Activated T-cell treated with anti-CD3 and anti-CD28 coated beads for 48 hours (primary cell): ENCODE measurements around the gene ITGA1.
"Not testable (repeated sequence)": the region's sequence is repeated elsewhere in the genome, so short reads cannot be mapped to it uniquely, and the experiment has no call there.

Experiments
- DNase-seq: peaks from one replicate; pipeline ENCODE4 v3.0.0-alpha.2; 2020; ENCODE audit warnings: low read depth

Gene ITGA1

DNA sequence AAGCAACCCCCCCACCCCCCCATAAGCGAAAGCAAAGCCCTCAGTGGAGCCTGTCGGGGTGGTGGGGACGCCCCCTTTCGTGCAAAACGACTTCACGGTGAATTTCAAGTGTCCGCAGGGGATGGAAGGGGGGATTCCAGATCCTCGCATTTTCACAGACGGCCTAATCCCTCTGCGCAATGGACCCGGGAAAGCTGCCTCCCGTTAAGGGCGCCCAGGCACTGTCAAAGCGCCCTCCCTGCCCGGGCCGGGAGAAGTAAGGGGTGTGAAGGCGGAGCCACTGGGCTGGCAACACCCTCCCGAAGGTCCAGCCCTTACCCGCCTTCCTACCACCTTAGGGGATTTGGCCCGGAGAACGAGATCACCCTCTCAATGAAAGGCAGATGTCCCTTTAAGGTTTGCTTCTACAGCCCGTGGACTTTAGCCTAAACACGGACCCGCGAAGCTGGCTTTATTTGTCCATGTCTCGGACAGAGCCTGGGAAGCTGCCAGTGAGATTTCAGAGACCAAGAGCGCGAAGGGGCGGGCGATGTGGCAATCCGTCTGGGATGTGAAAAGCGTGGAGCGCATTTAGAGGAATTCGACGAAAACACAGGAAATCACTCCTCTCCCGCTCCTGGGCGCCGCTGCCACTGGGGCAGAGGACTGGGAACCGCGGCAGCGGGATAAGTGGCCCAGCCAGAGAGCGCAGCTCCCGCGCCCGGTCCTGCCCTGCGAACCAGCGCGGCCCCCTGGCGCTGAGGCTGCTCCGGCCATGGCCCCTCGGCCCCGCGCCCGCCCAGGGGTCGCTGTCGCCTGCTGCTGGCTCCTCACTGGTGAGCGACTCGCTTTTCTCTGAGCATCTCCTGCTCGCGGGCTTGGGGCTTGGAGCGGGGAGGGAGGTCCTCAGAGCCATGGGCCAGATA is at the start of gene ITGA1, which contains the start of gene PELO:
TSS of gene ITGA1 (plus strand) at position 317 of the 905 bp plus-strand sequence. CDS start at position 755, 438 bp downstream.
TSS of gene PELO (plus strand) at position 317 of the 905 bp plus-strand sequence. CDS start 12,479 bp downstream, outside the sequence.
- peak; percentile 24 for DNase-seq

DNA sequence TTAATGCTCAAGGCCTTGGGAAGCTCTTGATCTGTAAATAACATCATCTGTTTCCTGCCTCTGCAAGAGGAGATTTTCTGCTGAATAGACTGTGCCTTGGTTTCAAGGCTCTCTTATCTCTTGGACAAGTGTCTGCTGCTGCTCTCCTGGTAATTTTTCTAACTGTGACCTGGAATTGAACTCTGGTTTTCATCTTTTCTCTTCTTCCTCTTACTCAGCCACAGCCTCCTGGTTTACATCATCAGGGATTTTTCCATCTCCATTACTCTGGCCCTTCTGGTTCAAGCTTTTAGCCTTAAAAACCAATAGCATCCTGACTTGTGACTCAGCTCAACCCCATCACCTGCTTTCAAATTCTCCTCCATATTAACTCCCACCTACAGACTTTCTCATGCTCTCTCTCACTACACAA is 49.6 kb upstream of the ITGA1 start:
- DNase-seq: no peak

DNA sequence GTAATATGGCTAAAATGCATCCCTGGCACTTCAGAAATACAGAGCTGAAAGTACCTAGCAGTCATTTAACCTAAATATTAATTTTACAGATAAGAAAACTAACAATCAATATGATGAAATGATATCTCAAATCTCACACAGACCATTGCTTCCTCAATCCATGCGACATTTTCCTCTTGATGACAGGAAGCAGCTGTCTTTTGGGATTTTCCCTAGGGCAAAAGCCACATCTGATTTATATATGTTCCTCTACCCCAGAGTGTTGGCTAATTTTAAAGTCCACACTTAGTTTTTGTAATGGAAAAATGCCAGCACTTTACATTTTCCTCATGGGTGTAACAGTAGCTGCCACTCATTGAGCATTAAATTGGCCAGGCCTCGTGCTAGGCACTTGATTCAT is 47.7 kb upstream of the ITGA1 start:
- DNase-seq: no peak

- no peak for DNase-seq
Measured at GRCh38 chr5:52743012-52743411, 44.7 kb upstream of the ITGA1 start.

GRCh38 chr5:52743529-52743928 is 44.2 kb upstream of the ITGA1 start:
- DNase-seq: no peak

DNA sequence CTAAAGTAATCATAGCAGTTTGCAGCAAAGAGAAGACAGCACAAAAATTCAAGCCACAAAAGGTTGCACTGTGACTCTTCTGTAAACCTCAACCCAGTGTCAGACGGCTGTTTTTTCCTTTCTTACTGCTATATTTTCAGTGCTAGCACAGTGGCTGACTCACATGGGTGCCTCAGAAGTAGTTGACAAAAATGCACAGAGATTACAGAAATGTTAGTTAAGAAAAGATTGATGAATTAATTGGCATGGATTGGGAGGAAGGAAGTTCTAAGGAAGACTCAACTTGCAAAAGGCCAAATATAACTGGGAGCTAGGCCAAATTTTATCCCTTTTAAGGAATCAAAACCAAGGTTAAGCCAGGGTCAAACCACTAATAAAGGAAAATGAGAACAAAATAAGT is 43.7 kb upstream of the ITGA1 start:
- peak; percentile 15 for DNase-seq

DNA sequence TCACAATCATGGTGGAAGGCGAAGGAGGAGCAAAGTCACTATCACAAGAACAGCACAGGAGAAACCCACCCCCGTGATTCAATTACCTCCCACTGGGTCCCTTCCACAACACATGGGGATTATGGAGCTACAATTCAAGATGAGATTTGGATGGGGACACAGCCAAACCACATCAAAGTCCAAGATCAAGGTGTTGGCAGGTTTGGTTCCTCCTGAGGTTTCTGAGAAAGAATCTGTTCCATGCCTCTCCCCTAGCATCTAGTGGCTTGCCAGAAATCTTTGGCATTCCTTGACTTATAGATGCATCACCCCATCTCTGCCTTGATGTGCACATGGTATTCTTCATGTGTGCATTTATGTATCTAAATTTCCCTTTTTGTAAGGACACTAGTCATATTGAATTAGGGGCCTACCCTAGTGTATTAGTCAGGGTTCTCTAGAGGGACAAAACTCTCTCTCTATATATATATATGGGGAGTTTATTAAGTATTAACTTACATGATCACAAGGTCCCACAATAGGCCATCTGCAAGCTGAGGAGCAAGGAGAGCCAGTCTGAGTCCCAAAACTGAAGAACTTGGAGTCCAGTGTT is 42.8 kb upstream of the ITGA1 start:
- DNase-seq: not testable (repeated sequence)

GRCh38 chr5:52746539-52746938 is 41.2 kb upstream of the ITGA1 start:
- no peak for DNase-seq

DNA sequence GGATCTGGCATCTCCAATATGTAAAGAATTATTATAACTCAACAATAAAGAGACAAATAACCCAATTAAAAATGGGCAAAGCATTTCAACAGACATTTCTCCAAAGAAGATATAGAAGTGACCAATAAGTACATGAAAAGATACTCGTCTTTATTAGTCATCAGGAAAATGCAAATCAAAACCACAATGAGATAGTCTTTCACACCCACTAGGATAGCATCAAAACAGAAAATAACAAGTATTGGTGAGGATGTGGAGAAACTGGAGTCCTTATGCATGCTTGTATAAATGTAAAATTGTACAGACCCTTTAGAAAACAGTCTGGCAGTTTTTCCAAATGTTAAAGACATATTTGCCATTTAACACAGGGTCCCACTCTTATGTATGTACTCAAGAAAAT is 39.1 kb upstream of the ITGA1 start:
- DNase-seq: no peak

- DNase-seq: no peak
Measured at GRCh38 chr5:52749666-52750065, 38.0 kb upstream of the ITGA1 start.

- DNase-seq: no peak
Measured at GRCh38 chr5:52751137-52751536, 36.6 kb upstream of the ITGA1 start.

DNA sequence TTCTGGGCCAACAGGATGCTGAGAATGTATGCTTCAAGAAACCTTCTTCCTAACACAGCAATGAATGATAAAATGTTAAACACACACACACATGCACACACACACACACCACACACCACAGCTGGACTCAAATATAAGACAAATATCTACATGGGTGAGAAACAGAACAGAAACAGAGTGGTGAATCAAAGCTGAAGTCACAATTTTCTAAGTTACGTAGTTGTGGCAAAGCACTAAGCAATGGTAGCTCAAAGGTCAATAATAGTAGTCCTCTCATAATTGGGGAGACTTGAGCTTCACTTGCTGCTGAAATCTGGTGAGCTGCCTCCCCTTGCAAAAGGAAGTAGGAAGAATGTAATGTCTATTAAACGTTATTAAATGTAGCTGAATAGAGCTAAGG is 33.7 kb upstream of the ITGA1 start:
- no peak for DNase-seq

GRCh38 chr5:52757527-52757926 is 30.2 kb upstream of the ITGA1 start:
- DNase-seq: no peak

DNA sequence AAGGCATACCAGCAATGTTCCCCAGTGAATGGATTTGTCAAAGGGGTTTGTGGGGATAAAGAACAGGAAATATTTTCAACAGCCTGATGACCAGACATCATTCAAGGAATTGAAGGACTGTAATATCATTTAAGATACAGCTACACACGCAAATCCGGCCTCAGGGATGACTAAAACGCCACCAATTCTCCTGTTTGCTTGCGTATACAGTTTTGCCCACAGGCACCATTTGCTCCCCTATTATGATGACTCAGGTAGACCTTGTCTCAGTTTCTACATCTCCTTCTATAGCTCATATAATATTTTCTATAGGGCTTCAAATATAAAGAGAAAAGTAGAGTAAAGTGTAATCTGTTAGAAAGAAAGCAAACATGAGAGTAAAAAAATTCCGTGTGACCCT is 29.7 kb upstream of the ITGA1 start:
- no peak for DNase-seq

DNA sequence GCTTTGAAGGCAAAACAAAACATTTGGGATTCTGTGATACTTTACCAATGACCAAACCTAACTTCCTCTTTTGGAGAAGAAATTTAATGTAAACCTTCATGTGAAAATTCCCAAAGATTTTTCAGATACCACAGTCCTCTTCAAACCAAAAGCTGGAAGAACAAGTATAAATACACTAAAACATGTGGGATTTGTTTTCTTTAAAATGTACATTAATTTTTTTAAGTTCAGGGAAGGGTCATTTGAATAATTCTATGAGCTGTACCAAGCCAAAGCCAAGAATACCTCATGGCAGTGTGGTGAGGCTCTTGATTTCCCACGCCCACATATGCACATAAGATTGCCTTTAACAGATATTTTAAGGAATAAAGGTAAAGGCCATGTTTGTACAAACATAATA is 28.4 kb upstream of the ITGA1 start:
- DNase-seq: no peak

GRCh38 chr5:52760695-52761366 is 26.9 kb upstream of the ITGA1 start:
- peak; percentile 16 for DNase-seq

- DNase-seq: no peak
Measured at GRCh38 chr5:52767217-52767743, 20.4 kb upstream of the ITGA1 start.

- no peak for DNase-seq
Measured at GRCh38 chr5:52767766-52768480, 19.8 kb upstream of the ITGA1 start.

GRCh38 chr5:52769061-52769460 is 18.7 kb upstream of the ITGA1 start:
- no peak for DNase-seq

- DNase-seq: no peak
Measured at GRCh38 chr5:52770287-52770939, 17.3 kb upstream of the ITGA1 start.

GRCh38 chr5:52771343-52772039 is 16.2 kb upstream of the ITGA1 start:
- no peak for DNase-seq
